Liver (tissue), 9 donors: ENCODE measurements around the gene MIPEP. TPM values are rescaled to one million over a fixed set of nuclear protein-coding genes. Genes with fewer than 3 reads are reported as not detected.

Source experiments
- DNase-seq: peaks from one replicate; pipeline ENCODE4 v3.0.0-alpha.2; 2017; ENCODE audit warnings: low spot score
- H3K27ac ChIP-seq, 2 donors: one replicate each; pipeline ENCODE4 v1.7.0; 2013; ENCODE audit warnings: inconsistent platforms in 2 of 2, low read length in 2 of 2, control low read depth in 1 of 2, low read depth in 1 of 2, mild to moderate bottlenecking in 1 of 2
- H3K27me3 ChIP-seq, 4 donors: one replicate each; pipeline versions ENCODE4 v1.6.1 to v1.7.0; 2013; ENCODE audit warnings: low read length in 3 of 4, inconsistent platforms in 1 of 4, mild to moderate bottlenecking in 1 of 4, moderate library complexity in 1 of 4; ENCODE audit not compliant: control insufficient read depth in 4 of 4, insufficient read depth in 4 of 4
- H3K36me3 ChIP-seq, 4 donors: one replicate each; pipeline versions ENCODE4 v1.6.1 to v1.7.0; 2013; ENCODE audit warnings: low read length in 3 of 4, mild to moderate bottlenecking in 3 of 4, low read depth in 1 of 4, moderate library complexity in 1 of 4; ENCODE audit not compliant: control insufficient read depth in 4 of 4, insufficient read depth in 3 of 4
- H3K4me1 ChIP-seq, 4 donors: one replicate each; pipeline versions ENCODE4 v1.6.1 to v1.7.0; 2013; ENCODE audit warnings: low read length in 3 of 4, mild to moderate bottlenecking in 3 of 4, moderate library complexity in 1 of 4; ENCODE audit not compliant: control insufficient read depth in 4 of 4, insufficient read depth in 4 of 4
- H3K4me3 ChIP-seq, 3 donors: one replicate each; pipeline versions ENCODE4 v1.6.1 to v1.7.0; 2013; ENCODE audit warnings: low read length in 3 of 3, control low read depth in 1 of 3, low read depth in 1 of 3, mild to moderate bottlenecking in 1 of 3
- H3K9ac ChIP-seq, 2 donors: one replicate each; pipeline ENCODE4 v1.7.0; 2013; ENCODE audit warnings: low read length in 2 of 2, mild to moderate bottlenecking in 2 of 2, moderate library complexity in 2 of 2, control low read depth in 1 of 2, low read depth in 1 of 2
- H3K9me3 ChIP-seq, 4 donors: one replicate each; pipeline versions ENCODE4 v1.6.1 to v1.7.0; 2013; ENCODE audit warnings: low read length in 3 of 4; ENCODE audit not compliant: control insufficient read depth in 4 of 4
- ATF3 ChIP-seq: IDR thresholded peaks from 2 replicates; pipeline ENCODE4 v1.6.1; 2016; ENCODE audit warnings: antibody characterized with exemption
- CTCF ChIP-seq: fragments of 150-350 bp; IDR thresholded peaks from 2 replicates; pipeline ENCODE4 v1.5.1; 2017; ENCODE audit warnings: improper control_type of control experiment, low read depth, low read length; ENCODE audit not compliant: missing input control
- FOXA1 ChIP-seq: IDR thresholded peaks from 2 replicates; pipeline ENCODE4 v1.6.1; 2016; ENCODE audit warnings: antibody characterized with exemption
- FOXA2 ChIP-seq: IDR thresholded peaks from 2 replicates; pipeline ENCODE4 v1.6.1; 2016; ENCODE audit warnings: antibody characterized with exemption
- HNF4G ChIP-seq: IDR thresholded peaks from 2 replicates; pipeline ENCODE4 v1.6.1; 2016; ENCODE audit warnings: antibody characterized with exemption
- MAX ChIP-seq: IDR thresholded peaks from 2 replicates; pipeline ENCODE4 v1.6.1; 2016; ENCODE audit warnings: antibody characterized with exemption
- NR2F2 ChIP-seq: IDR thresholded peaks from 2 replicates; pipeline ENCODE4 v1.6.1; 2016; ENCODE audit warnings: antibody characterized with exemption
- REST ChIP-seq: IDR thresholded peaks from 2 replicates; pipeline ENCODE4 v1.6.1; 2016; ENCODE audit warnings: antibody characterized with exemption, mild to moderate bottlenecking
- RXRA ChIP-seq, 2 donors: IDR thresholded peaks; 2 replicates each; pipeline ENCODE4 v1.6.1; 2017 to 2018; ENCODE audit warnings: antibody characterized with exemption in 2 of 2, mild to moderate bottlenecking in 1 of 2
- TAF1 ChIP-seq: conservative IDR thresholded peaks from 2 replicates; pipeline ENCODE4 v1.6.1; 2016; ENCODE audit warnings: antibody characterized with exemption, mild to moderate bottlenecking
- YY1 ChIP-seq: IDR thresholded peaks from 2 replicates; pipeline ENCODE4 v1.6.1; 2016; ENCODE audit warnings: antibody characterized with exemption, mild to moderate bottlenecking
- WGBS: extraction: QIAGEN DNeasy Blood & Tissue Kit; methylation state at CpG from one replicate; pipeline ENCODE4 v1.1.7; 2013; 5-methylcytosine and 5-hydroxymethylcytosine counted together
- polyA plus RNA-seq, 2 donors: library from polyadenylated mRNA; stranded (reverse) in 1 of 2; unstranded in 1 of 2; fragments of 200-250 nt in 1 of 2; fragments of >200 nt in 1 of 2; fragmentation: Nextera tagmentation in 1 of 2; extraction: Ambion mirVana in 1 of 2; gene quantifications; one replicate each; pipeline versions ENCODE4 v1.2.1 to v1.2.3, GENCODE V29; 2013 to 2015
- total RNA-seq, 2 donors: library from RNA; depleted of rRNA; stranded (reverse); fragments of >200 nt; gene quantifications; one replicate each; pipeline ENCODE4 v1.2.3, GENCODE V29; 2014
- donor health status: healthy.
- donor health status: healthy.
- donor health status: healthy.
- donor health status: healthy.
- donor health status: healthy.

MIPEP gene
- total and polyA plus RNA-seq, 4 donors = 7.4 to 11.7 (median 10.2) TPM

- Histone ChIP-seq H3K4me1 (no peaks in the 10 kb centered on the region), H3K27ac (no peak overlapping the region), H3K27me3 (no peaks in the 10 kb centered on the region), H3K9ac (no peak overlapping the region), H3K36me3 (no peaks in the 10 kb centered on the region), H3K4me3 (no peak overlapping the region), H3K9me3 (no peaks in the 10 kb centered on the region)
- no peak for DNase-seq
- no peak for TF ChIP-seq HNF4G
- no peak for TF ChIP-seq RXRA (IDR thresholded peaks at IDR 0.05)
- no peak for TF ChIP-seq TAF1
- no peak for TF ChIP-seq FOXA2
Measured at GRCh38 chr13:23859455-23859854, 29.7 kb downstream of the MIPEP start.

- Histone ChIP-seq H3K36me3 (no peaks in the 10 kb centered on the region), H3K27ac (no peak overlapping the region), H3K4me3 (no peak overlapping the region), H3K9ac (no peak overlapping the region), H3K27me3 (no peaks in the 10 kb centered on the region), H3K9me3 (no peaks in the 10 kb centered on the region), H3K4me1 (no peaks in the 10 kb centered on the region)
- DNase-seq = no peak
- TF ChIP-seq CTCF = no peak
- no peak for TF ChIP-seq RXRA (IDR thresholded peaks at IDR 0.05)
- 90% methylated on average over 5 of the region's 5 CpGs for WGBS
Measured at GRCh38 chr13:23858546-23858945, 30.7 kb downstream of the MIPEP start.

- 92% methylated on average over 5 of the region's 5 CpGs for WGBS
- Histone ChIP-seq H3K36me3 (peaks cover 0 to 1% (median 0%) of the 10 kb centered on the region in 4 donors), H3K27me3 (no peaks in the 10 kb centered on the region), H3K4me1 (no peaks in the 10 kb centered on the region), H3K9ac (no peak overlapping the region), H3K4me3 (no peak overlapping the region), H3K27ac (no peak overlapping the region), H3K9me3 (no peaks in the 10 kb centered on the region)
- no peak for DNase-seq
- TF ChIP-seq FOXA1 (no peak), HNF4G (no peak), MAX (no peak), REST (no peak), RXRA (IDR thresholded peaks at IDR 0.05) (no peak), YY1 (no peak), ATF3 (no peak), NR2F2 (no peak)
Measured at GRCh38 chr13:23856008-23856750, 33.0 kb downstream of the MIPEP start.
